ENCODE results near the gene FMN2. TPM values are rescaled to one million over a fixed set of nuclear protein-coding genes. Genes with fewer than 3 reads are reported as not detected.
"Not testable (repeated sequence)": the region's sequence is repeated elsewhere in the genome, so short reads cannot be mapped to it uniquely, and the experiment has no call there.

Gene FMN2
- total RNA-seq, 1 experiment from 2014 or later: 4.6 TPM

GRCh38 chr1:240258910-240259309 lies 167.2 kb downstream of the FMN2 start:
- POLR2A ChIA-PET (ENCODE audit: unreplicated experiment): interaction anchor here (0.7 kb wide), 1 partner anchor 51 kb away, joined by 7 read pairs; no protein-coding TSS in a partner anchor
- CTCF ChIA-PET: no interaction called here
- peak; percentile 79 for DNase-seq
- Histone ChIP-seq H3K9me2 (replicated peaks; ENCODE audit: low read length) (no peaks in the 10 kb centered on the region), H3F3A (ENCODE audit: low read length, unreplicated experiment) (no peaks in the 10 kb centered on the region), H3K4me2 (ENCODE audit: low read length) (peak overlapping the region; percentile 7; the same call in 1 of the 2 replicates), H3K9ac (ENCODE audit: low read length) (no peak overlapping the region), H3K9me3 (ENCODE audit: low read length) (no peaks in the 10 kb centered on the region), H3K4me3 (ENCODE audit: low read length) (no peak overlapping the region), H4K20me1 (ENCODE audit: low read length) (no peaks in the 10 kb centered on the region), H3K36me3 (ENCODE audit: low read depth, low read length) (no peaks in the 10 kb centered on the region), H3K27me3 (ENCODE audit: low read length) (no peaks in the 10 kb centered on the region), H3K27ac (ENCODE audit: low read length) (peak overlapping the region; percentile 50), H2AFZ (ENCODE audit: low read length) (no peak overlapping the region), H3K79me2 (ENCODE audit: low read length) (no peaks in the 10 kb centered on the region), H3K4me1 (ENCODE audit: insufficient read depth, low read length) (peaks cover 16% of the 10 kb centered on the region)
- TF ChIP-seq EZH2 (IDR thresholded peaks at IDR 0.05; ENCODE audit: low read length, unreplicated experiment) (no peak), CTCF (conservative IDR thresholded peaks at IDR 0.05; ENCODE audit: low read depth, low read length) (no peak), EZH2phosphoT487 (IDR thresholded peaks at IDR 0.05; ENCODE audit: borderline replicate concordance, low read length) (no peak)
- BruUV-seq (replicated peaks): no TSS peak
- intact Hi-C loops (cut with micrococcal nuclease): loop anchor here (1.0 kb wide), 2 partner anchors 27 to 68 kb away; no protein-coding TSS in a partner anchor
- ATAC-seq: peak; percentile 97

DNA sequence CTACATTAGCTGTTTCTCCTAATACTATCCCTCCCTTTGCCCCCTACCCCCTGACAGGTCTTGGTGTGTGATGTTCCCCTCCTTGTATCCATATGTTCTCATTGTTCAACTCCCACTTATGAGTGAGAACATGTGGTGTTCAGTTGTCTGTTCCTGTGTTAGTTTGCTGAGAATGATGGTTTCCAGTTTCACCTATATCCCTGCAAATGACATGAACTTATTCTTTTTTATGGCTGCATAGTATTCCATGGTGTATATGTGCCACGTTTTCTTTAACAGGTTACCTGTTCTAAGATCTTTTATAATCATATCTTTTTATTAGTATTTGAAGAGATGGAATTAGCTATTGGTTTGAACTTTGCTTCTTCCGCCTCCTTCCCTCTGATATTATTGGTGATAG lies 172.8 kb downstream of the FMN2 start:
- POLR2A ChIA-PET (ENCODE audit: unreplicated experiment): interaction anchor here (0.5 kb wide), 1 partner anchor 36 kb away, joined by 3 read pairs; no protein-coding TSS in a partner anchor
- ATAC-seq; intact Hi-C loops (cut with micrococcal nuclease); H3K27me3 ChIP-seq (ENCODE audit: low read length); H3K4me3 ChIP-seq (ENCODE audit: low read length); H2AFZ ChIP-seq (ENCODE audit: low read length); H3K36me3 ChIP-seq (ENCODE audit: low read depth, low read length); CTCF ChIA-PET; H3K9me2 ChIP-seq (replicated peaks; ENCODE audit: low read length); H3K4me2 ChIP-seq (ENCODE audit: low read length); H3K4me1 ChIP-seq (ENCODE audit: insufficient read depth, low read length); DNase-seq; H3K9ac ChIP-seq (ENCODE audit: low read length); H3K79me2 ChIP-seq (ENCODE audit: low read length); H3K27ac ChIP-seq (ENCODE audit: low read length); H4K20me1 ChIP-seq (ENCODE audit: low read length); BruUV-seq (replicated peaks); H3K9me3 ChIP-seq (ENCODE audit: low read length); H3F3A ChIP-seq (ENCODE audit: low read length, unreplicated experiment): not testable (repeated sequence)

DNA sequence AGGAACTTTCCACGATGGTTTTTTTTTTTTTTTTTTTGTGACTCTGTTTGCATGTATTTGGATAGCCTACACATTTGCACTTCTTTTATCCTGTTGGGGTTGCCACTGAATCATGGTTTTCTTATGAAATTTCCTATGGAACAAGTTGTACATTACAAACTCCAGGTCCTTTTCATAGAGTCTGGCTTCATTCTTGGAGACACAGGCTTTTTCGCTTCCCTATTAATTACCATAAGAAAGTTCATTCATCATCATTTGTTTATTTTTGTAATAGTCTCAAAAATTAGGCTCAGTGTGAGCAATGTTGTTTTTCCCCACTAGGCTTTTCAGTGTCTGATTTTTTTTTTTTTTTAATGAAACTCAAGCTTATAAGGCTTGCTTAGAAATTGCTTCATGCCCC lies 179.4 kb downstream of the FMN2 start:
- Histone ChIP-seq H3K9ac (ENCODE audit: low read length) (no peak overlapping the region), H3K79me2 (ENCODE audit: low read length) (no peaks in the 10 kb centered on the region), H3K9me3 (ENCODE audit: low read length) (peaks cover 6% of the 10 kb centered on the region; the same call in 1 of the 2 replicates), H4K20me1 (ENCODE audit: low read length) (no peaks in the 10 kb centered on the region), H3K36me3 (ENCODE audit: low read depth, low read length) (peaks cover 10% of the 10 kb centered on the region; the same call in 1 of the 2 replicates), H3F3A (ENCODE audit: low read length, unreplicated experiment) (no peaks in the 10 kb centered on the region), H3K4me2 (ENCODE audit: low read length) (no peak overlapping the region), H3K27me3 (ENCODE audit: low read length) (no peaks in the 10 kb centered on the region), H3K9me2 (replicated peaks; ENCODE audit: low read length) (no peaks in the 10 kb centered on the region), H3K4me1 (ENCODE audit: insufficient read depth, low read length) (no peaks in the 10 kb centered on the region), H3K4me3 (ENCODE audit: low read length) (no peak overlapping the region), H3K27ac (ENCODE audit: low read length) (no peak overlapping the region), H2AFZ (ENCODE audit: low read length) (no peak overlapping the region)
- TF ChIP-seq EZH2phosphoT487 (IDR thresholded peaks at IDR 0.05; ENCODE audit: borderline replicate concordance, low read length): no peak
- TF ChIP-seq EZH2 (IDR thresholded peaks at IDR 0.05; ENCODE audit: low read length, unreplicated experiment): no peak
- no peak for TF ChIP-seq CTCF (conservative IDR thresholded peaks at IDR 0.05; ENCODE audit: low read depth, low read length)
- no peak for ATAC-seq
- DNase-seq: no peak
- ChIA-PET POLR2A (ENCODE audit: unreplicated experiment) (no interaction called here), CTCF (no interaction called here)
- intact Hi-C loops (cut with micrococcal nuclease): no loop called here
- BruUV-seq (replicated peaks): no TSS peak

Measured in PC-3 (cell line).